NCI-H774 (cell line): ENCODE measurements around the gene CADM1.

Source experiments
- DNase-seq: peaks from one replicate; lab custom pipeline; 2025; lab: John Stamatoyannopoulos, UW

The CADM1 gene

GRCh38 chr11:115206365-115207022 is 297.7 kb downstream of the CADM1 start:
- DNase-seq, result no peak

- DNase-seq, result no peak
Measured at GRCh38 chr11:115202900-115203552, 301.2 kb downstream of the CADM1 start.

DNA sequence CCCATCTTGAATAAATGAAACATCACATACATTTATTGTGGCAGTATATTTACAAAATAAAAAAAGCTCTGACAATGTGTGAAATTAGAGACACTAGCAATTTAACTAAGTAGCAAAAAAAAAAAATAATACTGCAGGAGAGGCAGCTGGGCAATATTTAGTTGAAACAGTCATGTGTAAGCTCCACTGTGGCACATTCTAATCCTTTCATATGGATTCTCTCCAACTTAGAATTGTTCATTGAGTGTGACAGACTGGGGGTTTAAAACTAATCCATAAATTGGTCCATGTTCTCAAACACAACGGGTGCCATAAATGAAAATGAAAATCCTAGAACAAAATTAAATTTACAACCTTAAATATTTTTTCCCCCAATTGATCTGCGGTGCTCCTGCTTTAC is 302.1 kb downstream of the CADM1 start:
- DNase-seq, result no peak

DNA sequence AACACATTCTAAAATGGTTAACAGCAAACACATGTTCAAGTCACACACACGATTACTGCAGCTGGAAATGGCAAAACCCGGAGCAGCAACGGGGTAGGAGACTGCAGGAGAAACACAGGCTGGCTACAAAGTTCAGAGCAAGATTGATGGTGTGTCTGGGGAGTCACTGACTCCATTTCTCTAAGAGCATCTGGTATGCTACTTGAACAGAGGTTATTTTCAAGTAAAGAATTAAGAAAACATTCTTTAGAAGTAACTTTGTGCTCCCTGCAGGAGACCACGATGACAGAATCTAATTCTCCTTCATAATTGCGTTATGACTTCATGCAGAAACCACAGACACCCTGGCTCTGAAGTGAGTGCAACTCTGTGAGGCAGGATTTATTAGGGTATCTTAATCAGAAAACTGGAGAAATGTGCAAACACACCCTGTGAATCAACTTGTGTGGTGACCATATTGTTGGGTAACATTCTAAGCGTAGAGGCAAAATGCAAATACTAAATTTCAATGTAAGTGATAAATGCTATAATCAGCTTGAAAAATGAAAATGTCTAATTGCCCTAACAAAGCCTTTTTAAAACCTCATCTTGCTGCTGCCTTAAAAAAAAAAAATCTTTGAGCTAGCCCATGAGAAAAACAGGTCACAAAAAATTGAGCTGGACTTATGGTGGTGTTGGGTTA is 303.0 kb downstream of the CADM1 start:
- no peak for DNase-seq

GRCh38 chr11:115199481-115200069 is 304.6 kb downstream of the CADM1 start:
- no peak for DNase-seq

DNA sequence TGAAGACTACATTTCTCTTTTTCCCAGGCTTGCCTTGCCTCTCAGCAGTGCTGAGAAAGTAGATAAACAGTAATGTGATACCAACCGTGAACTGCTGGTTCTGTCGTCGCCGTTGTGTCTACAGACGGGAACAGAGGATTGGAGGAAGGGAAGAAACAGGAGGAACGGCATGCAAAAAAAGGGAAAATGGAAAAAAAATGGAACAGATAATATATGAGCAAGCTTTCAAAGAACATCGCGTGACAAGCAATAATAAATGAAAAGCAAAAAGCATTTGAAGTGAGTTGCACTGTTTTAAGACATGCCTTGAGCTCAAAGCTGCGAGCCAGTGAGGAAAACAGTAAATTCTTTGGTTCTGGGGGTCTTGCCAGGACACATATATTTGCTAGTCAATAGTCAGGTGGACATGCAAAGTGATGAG is 305.9 kb downstream of the CADM1 start:
- no peak for DNase-seq

GRCh38 chr11:115197433-115197832 is 306.8 kb downstream of the CADM1 start:
- no peak for DNase-seq

- DNase-seq, result no peak
Measured at GRCh38 chr11:115197031-115197430, 307.2 kb downstream of the CADM1 start.

- DNase-seq, result no peak
Measured at GRCh38 chr11:115194802-115195110, 309.5 kb downstream of the CADM1 start.

- no peak for DNase-seq
Measured at GRCh38 chr11:115193914-115194801, 310.1 kb downstream of the CADM1 start.

DNA sequence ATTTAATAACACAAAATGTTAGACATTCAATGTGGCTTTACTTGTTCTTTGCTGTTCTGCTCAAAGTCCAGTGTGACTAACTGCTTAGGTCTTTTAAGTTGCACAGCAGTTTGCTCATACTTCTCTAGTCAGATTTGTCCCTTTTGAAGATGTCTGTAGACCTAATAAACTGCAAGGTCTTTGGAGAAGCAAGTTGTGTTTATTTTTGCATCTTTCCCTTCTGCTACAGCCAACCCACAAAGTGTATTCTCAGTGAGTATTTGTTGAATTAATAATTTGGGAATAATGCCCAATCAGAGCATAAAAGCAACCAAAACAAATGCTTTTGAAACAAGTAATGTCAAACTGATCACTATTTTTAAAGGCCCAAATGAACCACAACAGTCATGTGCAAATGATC is 312.5 kb downstream of the CADM1 start:
- no peak for DNase-seq

DNA sequence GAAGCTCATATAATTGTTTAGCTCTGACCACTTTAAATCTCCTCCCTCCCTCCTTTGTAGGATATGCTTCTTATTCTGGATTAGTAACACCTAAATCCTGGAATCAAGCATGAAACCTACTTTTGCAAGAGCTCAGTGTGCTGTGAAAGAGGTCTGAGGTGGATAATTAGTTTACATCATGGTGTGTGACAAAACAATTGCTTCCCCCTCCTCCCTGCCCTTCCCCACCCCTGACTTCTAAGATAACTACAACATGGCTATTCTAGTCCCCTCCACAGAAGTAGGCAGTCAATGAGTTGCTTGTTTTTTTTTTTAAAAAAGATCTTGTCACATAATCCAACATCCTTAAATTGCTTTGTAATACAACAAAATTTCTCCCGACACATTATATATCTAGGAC is 314.0 kb downstream of the CADM1 start:
- DNase-seq, result no peak

DNA sequence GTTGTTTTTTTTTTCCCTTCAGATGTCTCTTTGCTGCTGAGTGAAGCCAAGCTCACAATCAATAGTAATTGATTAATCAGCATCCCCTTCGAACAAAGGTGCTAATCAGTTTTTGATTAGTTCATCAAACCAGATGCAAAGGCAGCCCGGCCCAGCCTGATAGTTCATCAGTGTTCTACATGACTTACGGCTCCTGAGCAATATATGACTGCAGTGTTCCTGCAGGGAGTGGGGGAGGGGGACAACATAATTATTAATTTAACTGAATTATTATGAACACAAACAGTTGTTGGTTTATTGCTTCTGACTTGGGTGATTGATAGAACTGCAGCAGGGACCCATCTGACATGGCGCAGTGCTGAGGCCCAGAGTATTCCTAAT is 315.3 kb downstream of the CADM1 start:
- DNase-seq, result no peak

- DNase-seq, result no peak
Measured at GRCh38 chr11:115188188-115188897, 315.9 kb downstream of the CADM1 start.

GRCh38 chr11:115185931-115186330 is 318.3 kb downstream of the CADM1 start:
- DNase-seq, result no peak

GRCh38 chr11:115185507-115185906 is 318.7 kb downstream of the CADM1 start:
- DNase-seq, result no peak

- DNase-seq, result no peak
Measured at GRCh38 chr11:115184901-115185300, 319.3 kb downstream of the CADM1 start.

GRCh38 chr11:115183830-115184229 is 320.4 kb downstream of the CADM1 start:
- no peak for DNase-seq

DNA sequence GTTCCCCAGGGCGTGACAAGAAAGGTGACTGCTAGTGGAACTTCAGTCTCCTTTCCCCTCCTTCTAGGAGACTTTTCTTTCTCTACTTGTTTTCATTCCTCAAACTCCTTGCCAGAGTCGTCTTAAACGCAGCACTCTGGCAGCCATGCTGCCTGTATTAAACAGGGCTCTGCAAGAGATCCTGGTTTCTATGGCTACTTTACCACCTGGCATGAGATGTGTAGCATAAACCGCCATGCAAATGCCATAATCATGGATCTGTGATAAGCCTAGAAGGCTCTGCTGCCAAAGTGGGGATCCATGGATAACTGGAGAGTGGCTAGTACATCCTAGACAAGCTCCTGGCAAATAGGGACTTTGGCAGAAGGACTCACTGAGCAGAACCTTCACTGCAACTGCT is 321.1 kb downstream of the CADM1 start:
- no peak for DNase-seq

- no peak for DNase-seq
Measured at GRCh38 chr11:115182282-115182955, 321.8 kb downstream of the CADM1 start.

DNA sequence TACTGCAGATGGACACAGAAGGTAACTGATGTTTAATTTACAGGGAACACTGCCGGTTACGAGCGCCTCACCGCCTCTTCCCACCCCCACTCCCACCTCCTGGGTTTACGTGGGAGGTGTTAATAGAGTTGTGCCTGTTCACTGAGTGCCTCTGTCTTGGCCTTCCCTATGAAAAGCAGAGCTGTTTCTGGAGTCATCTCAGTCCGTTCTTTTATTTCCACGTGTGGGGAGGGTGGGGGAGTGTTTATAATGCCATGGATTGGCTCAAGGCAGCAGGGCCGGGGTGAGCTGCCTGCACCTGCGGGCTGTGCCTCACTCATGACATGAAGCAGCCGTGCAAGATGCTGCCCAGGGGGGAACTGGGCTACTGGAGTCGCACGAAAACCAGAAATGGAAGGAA is 322.7 kb downstream of the CADM1 start:
- no peak for DNase-seq
